ENCODE results near the gene B3GALT4.
A peak's percentile ranks its signal among the peaks of the same experiment; 100 is the strongest.

B3GALT4 gene

GRCh38 chr6:33305052-33305451 lies 28.1 kb downstream of the B3GALT4 start:
- H3K4me2 ChIP-seq (ENCODE audit: low read length), result no peak overlapping the region
- peaks cover 19% of the 10 kb centered on the region for H3K4me1 ChIP-seq (ENCODE audit: control insufficient read depth, low read length)
- H4K20me1 ChIP-seq (ENCODE audit: control insufficient read depth, insufficient read depth, low read depth, low read length), result no peaks in the 10 kb centered on the region
- no peak for TF ChIP-seq CTCF (IDR thresholded peaks at IDR 0.05; ENCODE audit: low read depth, low read length, poor library complexity, severe bottlenecking)
- TF ChIP-seq EZH2phosphoT487 (IDR thresholded peaks at IDR 0.05; ENCODE audit: borderline replicate concordance, low read length), result no peak
- no peaks in the 10 kb centered on the region for H3K9me3 ChIP-seq (ENCODE audit: control insufficient read depth, insufficient read depth, low read length)
- no peaks in the 10 kb centered on the region for H3K27me3 ChIP-seq (ENCODE audit: control insufficient read depth, low read length)
- H3F3A ChIP-seq (ENCODE audit: control insufficient read depth, insufficient read depth), result peaks cover 13% of the 10 kb centered on the region
- H3K36me3 ChIP-seq (ENCODE audit: control insufficient read depth, low read length), result peaks cover 72% of the 10 kb centered on the region
- peaks cover 65% of the 10 kb centered on the region for H3K79me2 ChIP-seq (ENCODE audit: control insufficient read depth, low read length)
- no peak overlapping the region for H3K27ac ChIP-seq (ENCODE audit: low read depth, low read length)
- H3K9me2 ChIP-seq (replicated peaks; ENCODE audit: control insufficient read depth, low read length), result no peaks in the 10 kb centered on the region
- no peak overlapping the region for H3K4me3 ChIP-seq (ENCODE audit: low read length)

DNA sequence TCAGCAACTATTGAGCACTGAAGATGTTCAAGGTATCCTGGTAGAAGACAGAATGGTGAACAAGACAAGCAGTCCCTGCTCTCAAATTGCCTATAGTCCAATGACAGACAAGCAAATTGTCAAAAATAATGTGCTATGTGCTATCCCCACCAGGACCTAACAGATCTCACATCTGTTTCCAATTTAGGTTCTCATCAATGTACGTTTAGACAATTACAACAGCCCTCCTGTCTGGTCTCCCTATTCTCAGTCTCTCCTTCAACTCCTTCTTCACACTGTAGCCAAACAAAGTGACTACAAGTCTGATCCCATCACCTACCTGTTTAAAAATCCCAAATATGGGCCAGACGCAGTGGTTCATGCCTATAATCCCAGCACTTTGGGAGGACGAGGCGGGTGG lies 29.4 kb downstream of the B3GALT4 start:
- TF ChIP-seq CTCF (IDR thresholded peaks at IDR 0.05; ENCODE audit: low read depth, low read length, poor library complexity, severe bottlenecking) (no peak), EZH2phosphoT487 (IDR thresholded peaks at IDR 0.05; ENCODE audit: borderline replicate concordance, low read length) (no peak)

DNA sequence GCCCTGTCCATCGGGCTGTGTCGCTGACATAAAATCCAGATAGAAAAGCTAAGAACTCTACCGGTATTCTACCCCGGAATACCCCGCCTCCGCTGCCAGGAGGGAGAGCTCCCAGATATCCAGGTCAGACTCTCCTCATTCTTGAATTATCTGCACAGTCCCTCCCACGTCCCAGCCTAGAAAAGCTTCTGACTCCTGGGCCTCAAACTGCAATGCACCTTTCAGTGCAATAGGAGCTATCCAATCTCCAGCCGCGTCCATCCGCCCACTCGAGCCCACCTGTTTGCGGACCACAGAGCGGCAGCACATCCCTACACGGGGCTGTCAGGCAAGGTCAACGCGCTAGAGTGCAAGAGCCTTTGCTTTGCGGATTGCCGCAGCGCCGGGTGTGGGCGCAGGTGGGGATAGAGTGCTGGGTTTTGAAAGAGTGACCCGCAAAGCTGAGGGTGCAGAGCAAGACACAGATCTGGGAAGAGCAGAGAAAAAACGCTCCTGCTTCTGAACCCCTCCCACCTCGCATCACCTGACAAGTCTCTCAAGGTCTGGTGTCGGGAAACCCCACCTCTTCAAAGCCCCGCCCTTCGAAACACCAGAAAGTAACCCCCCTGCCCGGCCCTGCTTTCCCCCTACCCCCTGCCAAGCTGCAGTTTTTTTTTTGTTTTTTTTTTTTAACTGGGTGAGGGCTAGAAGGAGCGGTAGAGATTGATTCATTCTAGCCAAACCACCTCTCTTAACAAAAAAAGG lies 35.6 kb downstream of the B3GALT4 start:
- no peaks in the 10 kb centered on the region for H3K9me2 ChIP-seq (replicated peaks; ENCODE audit: control insufficient read depth, low read length)
- H3K79me2 ChIP-seq (ENCODE audit: control insufficient read depth, low read length), result peaks cover 68% of the 10 kb centered on the region
- peaks cover 30% of the 10 kb centered on the region for H3K4me1 ChIP-seq (ENCODE audit: control insufficient read depth, low read length)
- H3K36me3 ChIP-seq (ENCODE audit: control insufficient read depth, low read length), result peaks cover 57% of the 10 kb centered on the region
- peak overlapping the region; percentile 93 for H3K27ac ChIP-seq (ENCODE audit: low read depth, low read length)
- peak overlapping the region; percentile 91 for H3K4me2 ChIP-seq (ENCODE audit: low read length)
- 0 out of 2 replicates have a peak, but pooled peaks cover 8% of the 10 kb centered on the region for H3F3A ChIP-seq (ENCODE audit: control insufficient read depth, insufficient read depth)
- H4K20me1 ChIP-seq (ENCODE audit: control insufficient read depth, insufficient read depth, low read depth, low read length), result peaks cover 6% of the 10 kb centered on the region; the same call in 1 of the 2 replicates
- peak overlapping the region; percentile 95 for H3K4me3 ChIP-seq (ENCODE audit: low read length)
- no peaks in the 10 kb centered on the region for H3K9me3 ChIP-seq (ENCODE audit: control insufficient read depth, insufficient read depth, low read length)
- H3K27me3 ChIP-seq (ENCODE audit: control insufficient read depth, low read length), result no peaks in the 10 kb centered on the region
- TF ChIP-seq EZH2phosphoT487 (IDR thresholded peaks at IDR 0.05; ENCODE audit: borderline replicate concordance, low read length) (no peak), CTCF (IDR thresholded peaks at IDR 0.05; ENCODE audit: low read depth, low read length, poor library complexity, severe bottlenecking) (no peak)

More for the DNA sequence above, 29.4 kb downstream of the B3GALT4 start:
- no peaks in the 10 kb centered on the region for H3K9me2 ChIP-seq (replicated peaks; ENCODE audit: control insufficient read depth, low read length)
- H3K4me3 ChIP-seq (ENCODE audit: low read length), result no peak overlapping the region
- peak overlapping the region; percentile 15; the same call in 1 of the 2 replicates for H3K4me2 ChIP-seq (ENCODE audit: low read length)
- peaks cover 65% of the 10 kb centered on the region for H3K79me2 ChIP-seq (ENCODE audit: control insufficient read depth, low read length)
- H3K9me3 ChIP-seq (ENCODE audit: control insufficient read depth, insufficient read depth, low read length), result no peaks in the 10 kb centered on the region
- H3F3A ChIP-seq (ENCODE audit: control insufficient read depth, insufficient read depth), result peaks cover 9% of the 10 kb centered on the region
- H3K4me1 ChIP-seq (ENCODE audit: control insufficient read depth, low read length), result peaks cover 11% of the 10 kb centered on the region
- H3K27me3 ChIP-seq (ENCODE audit: control insufficient read depth, low read length), result no peaks in the 10 kb centered on the region
- H4K20me1 ChIP-seq (ENCODE audit: control insufficient read depth, insufficient read depth, low read depth, low read length), result no peaks in the 10 kb centered on the region
- H3K36me3 ChIP-seq (ENCODE audit: control insufficient read depth, low read length), result peaks cover 70% of the 10 kb centered on the region
- no peak overlapping the region for H3K27ac ChIP-seq (ENCODE audit: low read depth, low read length)
